RWPE2 (cell line): Measurements from ENCODE around the gene C1orf50.
A peak's percentile ranks its signal among the peaks of the same experiment; 100 is the strongest.

ENCODE experiments used
- ATAC-seq: fragments of 200-7000 bp; cut with Tn5 transposase; 3 replicates; pipeline ENCODE4 v1.9.1; 2021; ENCODE audit warnings: low read depth
- DNase-seq: peaks from one replicate; pipeline ENCODE4 v3.0.0-alpha.2; 2020; ENCODE audit warnings: low spot score
- H3K27ac ChIP-seq: fragments of 450-650 bp; 2 replicates; pipeline ENCODE4 v1.5.1; 2017; ENCODE audit warnings: mild to moderate bottlenecking; ENCODE audit not compliant: poor library complexity, severe bottlenecking
- H3K27me3 ChIP-seq: fragments of 250-450 bp; sonication (Bioruptor Pico); 2 replicates; pipeline ENCODE4 v1.5.1; 2021; ENCODE audit warnings: mild to moderate bottlenecking, moderate library complexity; ENCODE audit not compliant: insufficient read depth, poor library complexity, severe bottlenecking
- H3K36me3 ChIP-seq: fragments of 250-450 bp; sonication (Bioruptor Pico); 2 replicates; pipeline ENCODE4 v1.5.1; 2020; ENCODE audit warnings: low read depth, mild to moderate bottlenecking, moderate library complexity
- H3K4me1 ChIP-seq: fragments of 250-450 bp; sonication (Bioruptor Pico); 2 replicates; pipeline ENCODE4 v1.5.1; 2021; ENCODE audit warnings: mild to moderate bottlenecking, moderate library complexity; ENCODE audit not compliant: insufficient read depth, poor library complexity, severe bottlenecking
- H3K4me3 ChIP-seq: fragments of 250-450 bp; sonication (Bioruptor Pico); 2 replicates; pipeline ENCODE4 v1.5.1; 2021; ENCODE audit warnings: mild to moderate bottlenecking, moderate library complexity; ENCODE audit not compliant: severe bottlenecking
- H3K9me3 ChIP-seq: fragments of 250-450 bp; sonication (Bioruptor Pico); 2 replicates; pipeline ENCODE4 v1.5.1; 2021; ENCODE audit warnings: mild to moderate bottlenecking, moderate library complexity; ENCODE audit not compliant: severe bottlenecking
- TF ChIP-seq, protein P1 (sequence below): fragments of 450-650 bp; IDR thresholded peaks from one replicate; pipeline ENCODE4 v1.5.1; 2017; ENCODE audit warnings: mild to moderate bottlenecking, moderate library complexity; ENCODE audit not compliant: poor library complexity, severe bottlenecking

The C1orf50 gene

DNA sequence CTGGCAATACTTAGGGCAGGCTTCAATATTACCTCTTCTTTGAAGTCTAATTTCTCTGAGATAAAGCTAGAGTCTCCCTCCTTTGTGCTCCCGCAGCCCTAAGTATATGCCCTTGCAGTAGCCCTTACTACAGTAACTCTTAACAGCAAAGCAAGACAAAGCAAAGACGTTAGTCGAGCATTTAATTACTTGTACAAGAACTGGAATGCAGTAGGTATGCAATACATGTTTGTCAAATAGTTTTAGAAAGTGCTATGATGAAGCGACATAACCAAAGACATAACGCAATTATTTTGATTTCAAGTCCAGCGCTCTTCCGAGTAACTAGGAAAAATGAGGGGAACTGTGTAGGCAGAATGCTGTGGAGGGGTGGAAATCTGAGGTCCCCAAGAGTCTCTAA lies 1.8 kb upstream of the C1orf50 start:
- H3K36me3 ChIP-seq = peaks cover 9% of the 10 kb centered on the region
- no peaks in the 10 kb centered on the region for H3K27me3 ChIP-seq
- H3K27ac ChIP-seq = no peak overlapping the region
- ATAC-seq (no peak), DNase-seq (no peak)
- no peaks in the 10 kb centered on the region for H3K9me3 ChIP-seq
- peak overlapping the region; percentile 83 for H3K4me3 ChIP-seq
- peaks cover 4% of the 10 kb centered on the region for H3K4me1 ChIP-seq
- TF ChIP-seq, protein P1, sequence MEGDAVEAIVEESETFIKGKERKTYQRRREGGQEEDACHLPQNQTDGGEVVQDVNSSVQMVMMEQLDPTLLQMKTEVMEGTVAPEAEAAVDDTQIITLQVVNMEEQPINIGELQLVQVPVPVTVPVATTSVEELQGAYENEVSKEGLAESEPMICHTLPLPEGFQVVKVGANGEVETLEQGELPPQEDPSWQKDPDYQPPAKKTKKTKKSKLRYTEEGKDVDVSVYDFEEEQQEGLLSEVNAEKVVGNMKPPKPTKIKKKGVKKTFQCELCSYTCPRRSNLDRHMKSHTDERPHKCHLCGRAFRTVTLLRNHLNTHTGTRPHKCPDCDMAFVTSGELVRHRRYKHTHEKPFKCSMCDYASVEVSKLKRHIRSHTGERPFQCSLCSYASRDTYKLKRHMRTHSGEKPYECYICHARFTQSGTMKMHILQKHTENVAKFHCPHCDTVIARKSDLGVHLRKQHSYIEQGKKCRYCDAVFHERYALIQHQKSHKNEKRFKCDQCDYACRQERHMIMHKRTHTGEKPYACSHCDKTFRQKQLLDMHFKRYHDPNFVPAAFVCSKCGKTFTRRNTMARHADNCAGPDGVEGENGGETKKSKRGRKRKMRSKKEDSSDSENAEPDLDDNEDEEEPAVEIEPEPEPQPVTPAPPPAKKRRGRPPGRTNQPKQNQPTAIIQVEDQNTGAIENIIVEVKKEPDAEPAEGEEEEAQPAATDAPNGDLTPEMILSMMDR = no peak

DNA sequence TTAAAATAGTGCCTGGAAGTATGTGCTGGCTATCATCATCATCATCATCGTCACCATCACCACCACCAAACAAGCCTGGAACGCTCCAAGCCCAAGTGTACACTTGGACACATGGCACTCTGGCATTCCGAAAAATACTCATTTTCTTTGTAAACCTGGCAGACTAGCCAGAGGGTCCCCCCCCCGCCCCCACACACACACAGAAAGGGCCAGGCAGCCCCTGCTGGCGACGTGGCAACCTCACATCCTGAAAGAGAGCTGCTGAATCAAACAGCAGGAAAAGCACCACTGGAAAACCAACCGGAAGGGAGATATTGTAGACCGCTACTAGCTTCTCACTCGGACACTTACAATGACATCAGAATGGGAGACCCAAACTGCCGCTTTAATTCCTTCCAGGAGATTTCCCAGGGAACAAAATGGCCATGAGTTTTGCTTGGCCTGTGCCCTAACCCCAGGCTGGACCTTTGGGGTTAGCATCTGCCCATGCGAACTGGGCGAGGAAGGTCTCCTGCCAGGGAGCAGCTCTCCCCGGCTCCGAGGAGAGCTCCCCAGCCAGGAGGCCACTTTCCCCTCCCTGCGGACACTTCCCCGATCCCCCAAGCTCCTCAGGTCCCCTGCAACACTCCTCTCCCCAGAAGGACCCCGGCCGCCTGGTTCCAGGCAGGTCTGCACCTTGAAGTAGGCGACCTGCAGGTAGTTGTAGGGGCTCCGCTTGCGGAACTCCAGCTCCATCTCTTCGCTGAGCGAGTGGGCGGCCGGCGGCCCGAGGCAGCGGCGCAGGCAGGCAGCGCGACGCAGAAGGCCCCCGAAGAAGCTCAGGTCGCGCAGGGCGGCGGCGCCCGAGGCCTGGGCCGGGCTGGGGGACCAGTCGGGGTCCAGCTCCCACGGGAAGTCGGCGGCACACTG lies 963 bp upstream of the C1orf50 start:
- H3K4me3 ChIP-seq = peak overlapping the region; percentile 83
- no peaks in the 10 kb centered on the region for H3K9me3 ChIP-seq
- peak overlapping the region; percentile 37 for H3K27ac ChIP-seq
- TF ChIP-seq, protein P1 = peak; percentile 66
- peaks cover 4% of the 10 kb centered on the region for H3K4me1 ChIP-seq
- peaks cover 8% of the 10 kb centered on the region for H3K36me3 ChIP-seq
- ATAC-seq = peak; percentile 39
- no peak for DNase-seq
- H3K27me3 ChIP-seq = no peaks in the 10 kb centered on the region

DNA sequence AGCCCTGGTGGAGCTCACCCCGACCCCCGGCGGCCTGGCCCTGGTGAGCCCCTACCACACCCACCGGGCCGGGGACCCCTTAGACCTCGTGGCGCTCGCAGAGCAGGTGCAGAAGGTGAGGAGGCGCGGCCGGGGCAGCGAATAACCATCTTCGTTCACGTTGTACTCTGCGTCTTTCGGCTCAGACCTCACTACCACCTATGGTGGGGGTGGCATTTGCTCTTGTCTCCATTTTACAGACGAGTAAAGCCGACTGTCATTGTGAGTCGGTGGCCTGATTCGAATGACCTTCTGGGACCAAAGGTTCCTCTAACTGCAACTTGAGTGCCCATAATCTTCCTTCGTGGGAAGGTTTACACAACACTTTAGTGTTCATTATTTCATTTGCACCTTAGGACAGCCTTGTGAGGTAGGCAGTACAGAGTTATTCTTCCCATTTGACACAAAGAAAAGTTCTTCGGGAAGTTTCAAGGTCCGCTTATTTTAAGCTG lies 506 bp downstream of the C1orf50 start:
- TF ChIP-seq, protein P1 = no peak
- Histone ChIP-seq H3K27me3 (no peaks in the 10 kb centered on the region), H3K4me1 (peaks cover 4% of the 10 kb centered on the region), H3K27ac (no peak overlapping the region), H3K36me3 (peaks cover 7% of the 10 kb centered on the region), H3K4me3 (peak overlapping the region; percentile 83), H3K9me3 (no peaks in the 10 kb centered on the region)
- ATAC-seq = peak; percentile 15
- DNase-seq = no peak

DNA sequence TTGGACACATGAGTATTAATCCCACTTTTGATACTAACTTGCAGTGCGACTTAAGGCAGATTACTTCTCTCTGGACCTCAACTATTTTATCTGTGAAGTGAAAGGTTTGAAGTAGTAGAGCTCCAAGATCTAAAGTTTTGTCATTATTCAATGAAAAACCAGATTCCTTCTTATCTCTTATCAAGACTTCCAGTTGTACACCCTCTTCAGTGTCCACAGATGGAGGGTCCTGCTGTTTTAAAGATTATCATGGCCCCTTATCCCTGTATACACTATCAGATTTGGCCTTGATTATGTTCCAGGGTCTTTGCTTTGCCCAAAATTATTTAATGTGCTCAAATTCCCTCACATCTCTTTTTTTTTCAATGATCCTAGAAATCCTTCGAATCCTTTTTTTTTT lies 1.1 kb downstream of the C1orf50 start:
- H3K9me3 ChIP-seq = no peaks in the 10 kb centered on the region
- H3K4me3 ChIP-seq = peak overlapping the region; percentile 83
- H3K36me3 ChIP-seq = peaks cover 7% of the 10 kb centered on the region
- no peak for DNase-seq
- H3K27ac ChIP-seq = no peak overlapping the region
- no peak for ATAC-seq
- peaks cover 4% of the 10 kb centered on the region for H3K4me1 ChIP-seq
- TF ChIP-seq, protein P1 = no peak
- H3K27me3 ChIP-seq = no peaks in the 10 kb centered on the region

DNA sequence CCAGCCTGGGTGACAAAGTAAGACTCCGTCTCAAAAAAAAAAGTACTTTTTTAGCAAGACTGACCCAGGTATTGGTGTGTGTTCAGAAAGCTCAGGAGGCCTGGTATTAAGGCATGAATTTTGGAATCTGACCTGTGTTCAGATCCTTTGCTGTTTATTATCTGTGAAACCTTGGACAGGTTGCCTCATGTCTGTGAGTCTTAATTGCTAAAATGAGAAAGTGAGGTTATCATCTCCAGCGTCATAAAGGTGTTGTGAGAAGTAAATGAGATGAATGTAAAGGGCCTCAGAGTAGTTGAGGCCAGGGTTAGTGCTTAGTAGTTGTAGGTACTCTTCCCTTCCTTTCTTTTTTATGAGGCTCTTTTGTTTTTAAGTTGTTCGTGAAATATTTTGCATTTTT lies 2.8 kb downstream of the C1orf50 start:
- H3K36me3 ChIP-seq = peaks cover 20% of the 10 kb centered on the region
- TF ChIP-seq, protein P1 = no peak
- no peak overlapping the region for H3K4me3 ChIP-seq

More for the DNA sequence above, 2.8 kb downstream of the C1orf50 start:
- ATAC-seq (no peak), DNase-seq (no peak)
- no peak overlapping the region for H3K27ac ChIP-seq
- H3K27me3 ChIP-seq = no peaks in the 10 kb centered on the region
- H3K9me3 ChIP-seq = no peaks in the 10 kb centered on the region
- peaks cover 4% of the 10 kb centered on the region for H3K4me1 ChIP-seq
